MCF 10A (cell line): ENCODE measurements around the gene EOGT. TPM values are rescaled to one million over a fixed set of nuclear protein-coding genes. Genes with fewer than 3 reads are reported as not detected.

Source experiments
- BruUV-seq: library from RNA; stranded (reverse); fragments of 400-500 nt; replicated peaks from 2 replicates; lab custom pipeline; 2021; lab: Mats Ljungman, UMichigan
- CTCF ChIA-PET: fragments of 300-600 bp; sonication (Branson Sonifier 250); formaldehyde crosslinking; extraction: SDS; loops from one replicate; lab custom pipeline; 2021; ENCODE audit warnings: antibody characterized with exemption, inconsistent platforms; lab: Yijun Ruan, JAX
- POLR2A ChIA-PET: fragments of 300-600, 350-650 bp; sonication (Branson Sonifier 250); formaldehyde crosslinking; extraction: SDS; loops from one replicate; lab custom pipeline; 2020; ENCODE audit warnings: antibody characterized with exemption, inconsistent platforms; lab: Yijun Ruan, JAX
- DNase-seq: peaks from one replicate; pipeline ENCODE4 v3.0.0-alpha.2; 2018; ENCODE audit not compliant: unreplicated experiment
- H3K27ac Mint-ChIP-seq: one replicate; pipeline ENCODE4 v1.8.0; 2022; ENCODE audit warnings: mild to moderate bottlenecking, low read depth, mixed read lengths; ENCODE audit not compliant: unreplicated experiment
- H3K27me3 Mint-ChIP-seq: one replicate; pipeline ENCODE4 v1.8.0; 2022; ENCODE audit warnings: mixed read lengths; ENCODE audit not compliant: insufficient read depth, unreplicated experiment
- H3K36me3 Mint-ChIP-seq: one replicate; pipeline ENCODE4 v1.8.0; 2022; ENCODE audit warnings: mild to moderate bottlenecking, moderate library complexity, mixed read lengths; ENCODE audit not compliant: insufficient read depth, unreplicated experiment
- H3K4me1 Mint-ChIP-seq: one replicate; pipeline ENCODE4 v1.8.0; 2022; ENCODE audit warnings: mixed read lengths; ENCODE audit not compliant: insufficient read depth, unreplicated experiment
- H3K4me3 Mint-ChIP-seq: one replicate; pipeline ENCODE4 v1.8.0; 2022; ENCODE audit warnings: mild to moderate bottlenecking, moderate library complexity, mixed read lengths; ENCODE audit not compliant: unreplicated experiment
- H3K9me3 Mint-ChIP-seq: one replicate; pipeline ENCODE4 v1.8.0; 2022; ENCODE audit warnings: mixed read lengths; ENCODE audit not compliant: unreplicated experiment
- intact Hi-C: fragments of 100-400 bp; cut with micrococcal nuclease; formaldehyde crosslinking; loops from 2 replicates; pipeline ENCODE4 v1.14.1; 2022
- total RNA-seq: library from RNA; stranded (reverse); gene quantifications from 2 replicates; pipeline ENCODE4 v1.2.3, GENCODE V29; 2022
- TF ChIP-seq, protein P1 (sequence below): fragments of 200-600 bp; IDR thresholded peaks from one replicate; pipeline ENCODE4 v1.8.0; 2022; ENCODE audit warnings: antibody characterized with exemption, mild to moderate bottlenecking; ENCODE audit not compliant: unreplicated experiment

EOGT gene
- total RNA-seq, 1 experiment from 2014 or later = 40.9 TPM

DNA sequence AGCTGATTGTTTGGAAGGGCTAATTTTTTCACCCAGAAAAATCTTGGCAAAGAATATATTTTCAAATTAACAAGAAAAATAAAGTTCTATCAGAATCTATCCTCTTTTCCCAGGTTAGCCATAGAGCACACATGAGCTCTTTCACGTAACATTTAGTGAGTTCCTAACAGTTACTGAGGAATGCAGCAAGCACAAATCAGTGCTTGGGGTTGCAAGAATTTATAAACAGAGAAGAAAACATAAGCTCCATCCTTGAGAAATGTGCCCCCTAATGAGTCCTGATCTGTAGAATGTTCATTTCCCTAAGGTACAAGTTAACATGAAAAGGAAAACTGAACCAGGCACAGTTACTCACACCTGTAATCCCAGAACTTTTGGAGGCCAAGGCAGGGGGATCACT, 13.9 kb downstream of the EOGT start:
- POLR2A ChIA-PET = interaction anchor here (1.0 to 1.1 kb wide), 2 partner anchors 14 kb away, joined by 3 read pairs; partner anchors contain the start of gene EOGT
- peaks cover 96% of the 10 kb centered on the region for H3K36me3 Mint-ChIP-seq
- H3K27ac Mint-ChIP-seq = no peak overlapping the region
- no peaks in the 10 kb centered on the region for H3K4me1 Mint-ChIP-seq
- BruUV-seq = no TSS peak
- intact Hi-C loops = no loop called here
- TF ChIP-seq, protein P1, sequence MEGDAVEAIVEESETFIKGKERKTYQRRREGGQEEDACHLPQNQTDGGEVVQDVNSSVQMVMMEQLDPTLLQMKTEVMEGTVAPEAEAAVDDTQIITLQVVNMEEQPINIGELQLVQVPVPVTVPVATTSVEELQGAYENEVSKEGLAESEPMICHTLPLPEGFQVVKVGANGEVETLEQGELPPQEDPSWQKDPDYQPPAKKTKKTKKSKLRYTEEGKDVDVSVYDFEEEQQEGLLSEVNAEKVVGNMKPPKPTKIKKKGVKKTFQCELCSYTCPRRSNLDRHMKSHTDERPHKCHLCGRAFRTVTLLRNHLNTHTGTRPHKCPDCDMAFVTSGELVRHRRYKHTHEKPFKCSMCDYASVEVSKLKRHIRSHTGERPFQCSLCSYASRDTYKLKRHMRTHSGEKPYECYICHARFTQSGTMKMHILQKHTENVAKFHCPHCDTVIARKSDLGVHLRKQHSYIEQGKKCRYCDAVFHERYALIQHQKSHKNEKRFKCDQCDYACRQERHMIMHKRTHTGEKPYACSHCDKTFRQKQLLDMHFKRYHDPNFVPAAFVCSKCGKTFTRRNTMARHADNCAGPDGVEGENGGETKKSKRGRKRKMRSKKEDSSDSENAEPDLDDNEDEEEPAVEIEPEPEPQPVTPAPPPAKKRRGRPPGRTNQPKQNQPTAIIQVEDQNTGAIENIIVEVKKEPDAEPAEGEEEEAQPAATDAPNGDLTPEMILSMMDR = no peak
- no peak for DNase-seq
- no peaks in the 10 kb centered on the region for H3K27me3 Mint-ChIP-seq
- no peaks in the 10 kb centered on the region for H3K9me3 Mint-ChIP-seq
- no peak overlapping the region for H3K4me3 Mint-ChIP-seq
- CTCF ChIA-PET = interaction anchor here (0.8 kb wide), 1 partner anchor 53 kb away, joined by 3 read pairs; the partner anchor contains the start of gene TMF1

DNA sequence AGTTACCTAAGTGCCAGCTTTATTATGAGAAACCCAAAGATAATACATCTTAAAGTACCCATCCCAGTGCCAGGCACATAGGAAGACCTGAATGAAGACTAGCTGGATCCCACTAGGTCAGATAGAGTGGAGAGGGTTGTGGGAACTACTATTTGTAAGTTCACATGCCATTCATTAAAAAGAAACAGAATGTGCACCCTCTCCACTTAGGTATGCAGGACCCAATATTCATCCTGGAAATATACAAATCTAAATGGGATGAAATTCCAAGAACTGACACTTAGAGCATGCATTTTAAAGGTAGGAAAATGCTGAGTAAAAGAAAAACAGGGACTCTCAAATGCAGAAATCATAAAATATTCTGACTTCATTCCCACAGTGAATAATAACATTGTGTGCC, 14.3 kb downstream of the EOGT start:
- CTCF ChIA-PET = interaction anchor here (0.8 kb wide), 1 partner anchor 53 kb away, joined by 3 read pairs; the partner anchor contains the start of gene TMF1
- no peak overlapping the region for H3K27ac Mint-ChIP-seq
- peaks cover 96% of the 10 kb centered on the region for H3K36me3 Mint-ChIP-seq
- H3K27me3 Mint-ChIP-seq = no peaks in the 10 kb centered on the region
- no TSS peak for BruUV-seq
- H3K4me3 Mint-ChIP-seq = no peak overlapping the region
- no peaks in the 10 kb centered on the region for H3K9me3 Mint-ChIP-seq
- no peak for DNase-seq
- intact Hi-C loops = no loop called here
- TF ChIP-seq, protein P1 = no peak
- no peaks in the 10 kb centered on the region for H3K4me1 Mint-ChIP-seq
- POLR2A ChIA-PET = interaction anchor here (1.1 kb wide), 1 partner anchor 14 kb away, joined by 3 read pairs; the partner anchor contains the start of gene EOGT

DNA sequence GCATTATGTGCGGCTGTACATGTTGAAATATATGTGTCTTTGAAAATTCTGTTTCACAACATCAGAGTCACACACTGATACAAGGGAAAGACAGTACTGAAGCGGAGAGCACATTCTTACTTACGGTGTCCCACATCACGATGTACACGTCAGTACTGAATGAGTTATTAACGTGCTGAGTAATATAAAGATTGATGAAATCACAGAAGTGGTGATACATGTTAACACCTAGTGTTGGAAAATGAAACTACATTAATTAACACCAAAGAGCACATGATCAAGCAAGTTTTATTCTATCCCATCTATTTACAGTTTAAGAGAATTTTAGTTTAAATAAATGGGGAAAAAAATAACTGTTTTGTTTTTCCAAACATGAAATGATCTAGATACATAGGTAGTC, 15.6 kb downstream of the EOGT start:
- H3K27me3 Mint-ChIP-seq = no peaks in the 10 kb centered on the region
- TF ChIP-seq, protein P1 = no peak
- CTCF ChIA-PET = no interaction called here
- no peak for DNase-seq
- no peaks in the 10 kb centered on the region for H3K9me3 Mint-ChIP-seq
- H3K4me3 Mint-ChIP-seq = no peak overlapping the region
- no peaks in the 10 kb centered on the region for H3K4me1 Mint-ChIP-seq
- peaks cover 87% of the 10 kb centered on the region for H3K36me3 Mint-ChIP-seq
- H3K27ac Mint-ChIP-seq = no peak overlapping the region
- BruUV-seq = no TSS peak
- intact Hi-C loops = no loop called here
- POLR2A ChIA-PET = no interaction called here

DNA sequence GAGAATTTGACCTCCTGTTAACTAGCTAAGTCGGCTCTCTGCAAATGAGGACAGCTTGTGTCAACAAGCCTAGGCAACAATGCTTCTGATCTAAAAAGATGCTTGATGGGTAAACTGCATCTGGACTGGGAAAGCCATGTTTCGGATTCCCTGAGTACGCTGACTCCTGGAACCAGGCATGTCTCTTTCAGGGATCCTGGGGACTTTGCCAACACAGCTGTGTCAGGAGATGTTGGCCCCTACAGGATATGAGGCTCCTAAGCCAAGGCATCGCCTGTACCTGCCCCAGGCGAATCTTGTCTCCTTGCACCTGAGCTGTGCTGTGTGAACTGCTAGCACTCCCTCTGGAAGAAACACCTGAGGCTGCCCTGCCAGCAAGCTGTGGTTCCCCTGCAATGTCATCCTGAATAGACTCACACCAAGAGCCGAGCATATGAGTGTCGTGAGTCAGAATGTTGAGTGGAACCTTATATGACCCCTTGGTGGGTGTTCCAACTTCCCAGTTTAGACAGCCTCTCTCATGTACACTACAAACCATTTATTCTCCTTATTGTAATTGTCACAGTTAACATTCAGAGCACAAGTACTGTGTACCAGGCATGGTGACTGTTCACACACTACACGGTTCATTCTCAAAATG, 17.0 kb downstream of the EOGT start:
- TF ChIP-seq, protein P1 = no peak
- H3K27ac Mint-ChIP-seq = peak overlapping the region; percentile 69

More for the DNA sequence above, 17.0 kb downstream of the EOGT start:
- no TSS peak for BruUV-seq
- Mint-ChIP-seq H3K27me3 (no peaks in the 10 kb centered on the region), H3K9me3 (no peaks in the 10 kb centered on the region), H3K4me3 (no peak overlapping the region), H3K4me1 (no peaks in the 10 kb centered on the region), H3K36me3 (peaks cover 84% of the 10 kb centered on the region)
- no peak for DNase-seq
- CTCF ChIA-PET = interaction anchor here (0.9 to 1.2 kb wide), 3 partner anchors 14 to 16 kb away, joined by 3 to 4 read pairs (median 3); no protein-coding TSS in a partner anchor
- intact Hi-C loops = no loop called here
- POLR2A ChIA-PET = interaction anchor here (1.5 kb wide), 1 partner anchor 16 kb away, joined by 4 read pairs; no protein-coding TSS in a partner anchor
